ENCODE results near the gene ARMC5.
"Not testable (repeated sequence)": the region's sequence is repeated elsewhere in the genome, so short reads cannot be mapped to it uniquely, and the experiment has no call there.

The ARMC5 gene

GRCh38 chr16:31503555-31503954 lies 44.3 kb downstream of the ARMC5 start:
- not testable (repeated sequence) for DNase-seq

GRCh38 chr16:31504159-31504558 lies 44.9 kb downstream of the ARMC5 start:
- DNase-seq = no peak

- DNase-seq = no peak
Measured at GRCh38 chr16:31505483-31505882, 46.2 kb downstream of the ARMC5 start.

GRCh38 chr16:31507617-31507928 lies 48.3 kb downstream of the ARMC5 start:
- DNase-seq = no peak

- DNase-seq = peak; percentile 61
Measured at GRCh38 chr16:31507929-31508705, 48.8 kb downstream of the ARMC5 start, which contains the start of gene RUSF1. RUSF1 (minus strand) TSS chr16:31508391; CDS start chr16:31508373, 18 bp downstream.

GRCh38 chr16:31508706-31509195 lies 49.5 kb downstream of the ARMC5 start:
- DNase-seq = no peak

- DNase-seq = no peak
Measured at GRCh38 chr16:31513126-31513525, 53.8 kb downstream of the ARMC5 start.

- no peak for DNase-seq
Measured at GRCh38 chr16:31513884-31514283, 54.6 kb downstream of the ARMC5 start.

Data from SHP77 treated with DMSO at 0.1 percent for 48 hours (cell line).